ENCODE data around the gene YJU2.

The YJU2 gene

DNA sequence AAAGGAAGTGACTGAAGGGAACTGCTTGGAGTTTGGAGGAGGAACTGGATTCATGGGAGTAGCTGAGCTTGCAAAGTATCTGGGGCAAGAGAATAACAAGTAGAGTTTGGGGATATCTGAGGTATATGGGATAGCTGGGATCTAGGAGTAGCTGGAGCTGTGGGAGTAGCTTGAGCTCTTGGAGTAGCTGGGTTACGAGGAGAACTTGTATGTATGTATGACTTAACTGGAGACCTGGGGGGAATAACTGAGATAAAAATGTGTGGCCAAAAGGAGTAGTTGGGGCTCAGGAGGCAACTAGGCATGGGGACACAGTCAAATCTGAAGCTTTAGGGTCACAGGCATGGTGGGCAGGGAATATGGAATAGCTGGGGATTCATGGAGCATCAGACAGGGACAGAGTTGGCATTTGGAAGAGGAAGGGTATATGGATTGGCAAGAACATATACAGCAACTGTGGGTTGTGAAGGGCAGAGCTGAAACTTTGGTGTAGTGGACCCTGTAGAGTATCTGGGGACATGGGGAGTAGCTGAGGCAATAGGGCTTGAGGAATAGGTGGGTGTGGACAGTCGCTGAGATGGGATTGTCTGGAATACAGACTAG is 45.8 kb upstream of the YJU2 start:
- H3K27me3 Mint-ChIP-seq (ENCODE audit: low read depth), result peaks cover 75% of the 10 kb centered on the region
- peaks cover 7% of the 10 kb centered on the region for H3K36me3 Mint-ChIP-seq (ENCODE audit: low read depth)
- peaks cover 6% of the 10 kb centered on the region for H3K9me3 Mint-ChIP-seq
- no peak for TF ChIP-seq CTCF (IDR thresholded peaks at IDR 0.05; ENCODE audit: unreplicated experiment in 3 of 3)
- H3K4me1 Mint-ChIP-seq, result peaks cover 16% of the 10 kb centered on the region
- H3K4me3 Mint-ChIP-seq, result no peak overlapping the region
- H3K27ac Mint-ChIP-seq, result no peak overlapping the region

GRCh38 chr19:4201798-4202197 is 45.1 kb upstream of the YJU2 start:
- peaks cover 16% of the 10 kb centered on the region for H3K4me1 Mint-ChIP-seq
- H3K36me3 Mint-ChIP-seq (ENCODE audit: low read depth), result peaks cover 7% of the 10 kb centered on the region
- TF ChIP-seq CTCF (IDR thresholded peaks at IDR 0.05; ENCODE audit: unreplicated experiment in 3 of 3), result no peak
- no peak overlapping the region for H3K27ac Mint-ChIP-seq
- H3K9me3 Mint-ChIP-seq, result peaks cover 6% of the 10 kb centered on the region
- H3K4me3 Mint-ChIP-seq, result no peak overlapping the region
- peaks cover 70% of the 10 kb centered on the region for H3K27me3 Mint-ChIP-seq (ENCODE audit: low read depth)

- no peaks in the 10 kb centered on the region for H3K36me3 Mint-ChIP-seq (ENCODE audit: low read depth)
- no peak overlapping the region for H3K4me3 Mint-ChIP-seq
- TF ChIP-seq CTCF (IDR thresholded peaks at IDR 0.05; ENCODE audit: unreplicated experiment in 3 of 3), result no peak
- H3K9me3 Mint-ChIP-seq, result no peaks in the 10 kb centered on the region
- peaks cover 52% of the 10 kb centered on the region for H3K27me3 Mint-ChIP-seq (ENCODE audit: low read depth)
- no peak overlapping the region for H3K27ac Mint-ChIP-seq
- peaks cover 5% of the 10 kb centered on the region for H3K4me1 Mint-ChIP-seq
Observed at GRCh38 chr19:4206818-4207484, 39.9 kb upstream of the YJU2 start.

GRCh38 chr19:4208385-4209094 is 38.3 kb upstream of the YJU2 start:
- no peak overlapping the region for H3K4me3 Mint-ChIP-seq
- peaks cover 5% of the 10 kb centered on the region for H3K4me1 Mint-ChIP-seq
- H3K27ac Mint-ChIP-seq, result no peak overlapping the region
- no peaks in the 10 kb centered on the region for H3K9me3 Mint-ChIP-seq
- peaks cover 53% of the 10 kb centered on the region for H3K27me3 Mint-ChIP-seq (ENCODE audit: low read depth)
- no peaks in the 10 kb centered on the region for H3K36me3 Mint-ChIP-seq (ENCODE audit: low read depth)
- no peak for TF ChIP-seq CTCF (IDR thresholded peaks at IDR 0.05; ENCODE audit: unreplicated experiment in 3 of 3)

DNA sequence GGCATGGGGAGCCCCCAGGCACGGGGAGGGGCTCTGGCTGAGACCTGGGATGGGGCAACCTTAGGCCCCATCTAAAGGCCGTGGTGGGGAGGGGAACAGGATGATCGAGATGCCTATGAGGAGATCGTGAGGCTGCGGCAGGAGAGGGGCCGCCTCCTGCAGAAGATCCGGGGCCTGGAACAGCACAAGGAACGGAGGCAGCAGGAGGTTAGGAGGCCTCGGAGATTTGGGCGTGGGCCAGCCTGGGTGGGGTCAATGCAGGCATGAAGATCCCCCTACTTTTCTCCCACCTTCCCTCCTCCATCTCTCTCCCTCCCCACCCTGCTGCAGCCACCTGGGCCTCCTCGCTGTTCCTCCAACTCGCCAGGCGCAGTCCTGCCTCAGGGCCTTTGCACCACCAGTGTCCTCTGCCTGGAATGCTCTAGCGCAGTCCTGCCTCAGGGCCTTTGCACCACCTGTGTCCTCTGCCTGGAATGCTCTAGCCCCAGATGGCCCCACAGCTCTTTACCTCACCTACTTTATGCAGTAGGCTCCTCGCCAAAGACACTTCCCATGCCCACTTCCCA is 36.6 kb upstream of the YJU2 start:
- TF ChIP-seq CTCF (IDR thresholded peaks at IDR 0.05; ENCODE audit: unreplicated experiment in 3 of 3), result no peak
- peaks cover 58% of the 10 kb centered on the region for H3K27me3 Mint-ChIP-seq (ENCODE audit: low read depth)
- no peak overlapping the region for H3K4me3 Mint-ChIP-seq
- no peak overlapping the region for H3K27ac Mint-ChIP-seq
- H3K4me1 Mint-ChIP-seq, result no peaks in the 10 kb centered on the region
- H3K36me3 Mint-ChIP-seq (ENCODE audit: low read depth), result no peaks in the 10 kb centered on the region
- H3K9me3 Mint-ChIP-seq, result no peaks in the 10 kb centered on the region

Measured in nephron (organoid).